Neural crest cell (in vitro differentiated cells): ENCODE results near the gene KRTAP10-4. TPM values are rescaled to one million over a fixed set of nuclear protein-coding genes. Genes with fewer than 3 reads are reported as not detected.
"Not testable (repeated sequence)": the region's sequence is repeated elsewhere in the genome, so short reads cannot be mapped to it uniquely, and the experiment has no call there.

Experiments used
- DNase-seq: peaks from one replicate; pipeline ENCODE4 v3.0.0; 2021; ENCODE audit warnings: low read depth, mixed read lengths, low spot score
- H3K27ac Mint-ChIP-seq: one replicate; pipeline ENCODE4 v1.8.0; 2021; ENCODE audit warnings: mild to moderate bottlenecking, mixed read lengths; ENCODE audit not compliant: unreplicated experiment
- H3K27me3 Mint-ChIP-seq: 2 replicates; pipeline ENCODE4 v1.8.0; 2021; ENCODE audit warnings: low read depth, mild to moderate bottlenecking, mixed read lengths
- H3K36me3 Mint-ChIP-seq: 2 replicates; pipeline ENCODE4 v1.8.0; 2021; ENCODE audit warnings: low read depth, mild to moderate bottlenecking, mixed read lengths
- H3K4me1 Mint-ChIP-seq: 2 replicates; pipeline ENCODE4 v1.8.0; 2021; ENCODE audit warnings: mixed read lengths
- H3K4me3 Mint-ChIP-seq: one replicate; pipeline ENCODE4 v1.8.0; 2021; ENCODE audit warnings: mild to moderate bottlenecking, mixed read lengths
- H3K9me3 Mint-ChIP-seq: 2 replicates; pipeline ENCODE4 v1.8.0; 2021; ENCODE audit warnings: mixed read lengths
- total RNA-seq: library from RNA; stranded (reverse); gene quantifications from 2 replicates; pipeline ENCODE4 v1.2.1, GENCODE V29; 2021
- TF ChIP-seq, protein P1 (sequence below): fragments of 200-600 bp; sonication (generic); conservative IDR thresholded peaks from 2 replicates; pipeline ENCODE4 v1.5.0; 2021; ENCODE audit warnings: antibody characterized with exemption, mild to moderate bottlenecking

KRTAP10-4 gene
- total RNA-seq, 1 donor from 2014 or later, result not detected

DNA sequence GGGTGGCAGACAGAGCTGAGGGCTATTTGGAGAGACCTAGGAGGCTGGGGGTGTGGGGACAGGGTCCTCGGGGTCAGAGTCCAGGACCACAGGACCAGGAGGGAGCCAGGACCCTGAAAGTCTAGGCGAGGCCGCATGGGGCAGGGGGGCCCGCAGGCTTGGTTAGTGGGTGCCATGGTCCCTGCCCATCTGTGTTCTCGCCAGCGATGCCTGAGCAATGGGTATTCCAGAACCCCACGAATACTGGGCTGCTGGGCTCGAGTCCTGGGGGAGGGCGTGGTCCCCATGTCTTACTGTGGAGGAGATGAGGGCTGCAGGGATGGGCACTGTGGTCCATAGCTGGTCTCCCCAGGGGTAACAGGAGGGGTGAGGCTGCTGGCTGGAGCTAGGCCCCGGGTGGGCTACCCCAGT lies 16.8 kb downstream of the KRTAP10-4 start:
- DNase-seq, result no peak
- H3K27me3 Mint-ChIP-seq, result peaks cover 23% of the 10 kb centered on the region
- peaks cover 17% of the 10 kb centered on the region for H3K4me1 Mint-ChIP-seq
- H3K27ac Mint-ChIP-seq, result peak overlapping the region; percentile 78
- no peak overlapping the region for H3K4me3 Mint-ChIP-seq
- no peaks in the 10 kb centered on the region for H3K36me3 Mint-ChIP-seq
- TF ChIP-seq, protein P1, sequence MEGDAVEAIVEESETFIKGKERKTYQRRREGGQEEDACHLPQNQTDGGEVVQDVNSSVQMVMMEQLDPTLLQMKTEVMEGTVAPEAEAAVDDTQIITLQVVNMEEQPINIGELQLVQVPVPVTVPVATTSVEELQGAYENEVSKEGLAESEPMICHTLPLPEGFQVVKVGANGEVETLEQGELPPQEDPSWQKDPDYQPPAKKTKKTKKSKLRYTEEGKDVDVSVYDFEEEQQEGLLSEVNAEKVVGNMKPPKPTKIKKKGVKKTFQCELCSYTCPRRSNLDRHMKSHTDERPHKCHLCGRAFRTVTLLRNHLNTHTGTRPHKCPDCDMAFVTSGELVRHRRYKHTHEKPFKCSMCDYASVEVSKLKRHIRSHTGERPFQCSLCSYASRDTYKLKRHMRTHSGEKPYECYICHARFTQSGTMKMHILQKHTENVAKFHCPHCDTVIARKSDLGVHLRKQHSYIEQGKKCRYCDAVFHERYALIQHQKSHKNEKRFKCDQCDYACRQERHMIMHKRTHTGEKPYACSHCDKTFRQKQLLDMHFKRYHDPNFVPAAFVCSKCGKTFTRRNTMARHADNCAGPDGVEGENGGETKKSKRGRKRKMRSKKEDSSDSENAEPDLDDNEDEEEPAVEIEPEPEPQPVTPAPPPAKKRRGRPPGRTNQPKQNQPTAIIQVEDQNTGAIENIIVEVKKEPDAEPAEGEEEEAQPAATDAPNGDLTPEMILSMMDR, result no peak
- H3K9me3 Mint-ChIP-seq, result no peaks in the 10 kb centered on the region

DNA sequence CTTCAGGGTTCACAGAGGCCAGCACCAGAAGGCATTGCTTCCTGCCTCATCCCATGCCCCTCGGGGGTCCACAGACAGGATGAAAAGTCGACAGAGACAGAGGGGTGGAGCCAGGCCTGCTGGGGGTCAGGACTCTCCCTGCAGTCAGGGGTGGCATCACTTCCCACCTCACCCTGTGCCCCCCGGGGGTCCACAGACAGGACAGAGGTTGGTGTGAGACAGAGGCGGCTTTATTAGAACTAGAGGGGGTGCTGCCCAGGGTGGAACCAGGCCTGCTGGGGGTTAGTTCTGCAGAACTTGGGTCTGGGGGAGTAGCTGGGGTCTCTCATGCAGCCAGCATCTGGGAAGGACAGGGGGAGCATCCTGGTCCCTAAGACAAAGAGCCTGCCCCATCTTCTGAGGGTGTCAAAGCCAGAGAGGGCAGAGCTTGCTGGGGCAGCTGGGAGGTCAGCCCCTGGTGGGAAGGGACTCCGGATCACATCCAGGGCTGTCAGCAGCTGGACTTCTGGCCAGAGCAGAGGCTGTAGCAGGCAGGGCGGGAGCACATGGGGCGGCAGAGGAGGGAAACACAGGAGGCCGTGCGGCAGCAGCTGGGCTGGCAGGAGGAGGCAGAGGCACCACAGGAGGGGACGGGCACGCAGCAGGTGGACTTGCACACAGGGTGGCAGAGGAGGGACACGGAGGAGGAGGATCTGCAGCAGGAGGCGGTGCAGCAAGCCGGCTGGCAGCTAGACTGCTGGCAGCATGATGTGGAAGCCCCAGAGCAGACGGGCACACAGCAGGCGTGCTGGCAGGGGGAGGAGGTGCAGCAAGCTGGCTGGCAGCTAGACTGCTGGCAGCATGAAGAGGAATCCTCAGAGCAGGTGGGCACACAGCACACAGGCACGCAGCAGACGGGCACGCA lies 17.6 kb downstream of the KRTAP10-4 start:
- H3K36me3 Mint-ChIP-seq, H3K9me3 Mint-ChIP-seq, H3K4me3 Mint-ChIP-seq, H3K27ac Mint-ChIP-seq, DNase-seq: not testable (repeated sequence)
- Mint-ChIP-seq H3K27me3 (peaks cover 16% of the 10 kb centered on the region), H3K4me1 (peaks cover 14% of the 10 kb centered on the region)

DNA sequence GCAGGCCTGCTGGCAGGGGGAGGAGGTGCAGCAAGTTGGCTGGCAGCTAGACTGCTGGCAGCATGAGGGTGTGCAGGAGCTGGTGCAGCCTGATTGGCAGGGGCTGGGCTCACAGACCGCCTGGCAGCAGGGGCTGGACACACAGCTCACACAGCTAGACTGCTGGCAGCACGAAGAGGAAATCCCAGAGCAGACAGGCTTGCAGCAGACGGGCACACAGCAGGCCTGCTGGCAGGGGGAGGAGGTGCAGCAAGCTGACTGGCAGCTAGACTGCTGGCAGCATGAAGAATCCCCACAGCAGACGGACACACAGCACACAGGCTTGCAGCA lies 18.2 kb downstream of the KRTAP10-4 start:
- not testable (repeated sequence) for H3K9me3 Mint-ChIP-seq, DNase-seq, H3K27ac Mint-ChIP-seq, H3K36me3 Mint-ChIP-seq, H3K4me3 Mint-ChIP-seq
- Mint-ChIP-seq H3K27me3 (peaks cover 12% of the 10 kb centered on the region), H3K4me1 (peaks cover 14% of the 10 kb centered on the region)

DNA sequence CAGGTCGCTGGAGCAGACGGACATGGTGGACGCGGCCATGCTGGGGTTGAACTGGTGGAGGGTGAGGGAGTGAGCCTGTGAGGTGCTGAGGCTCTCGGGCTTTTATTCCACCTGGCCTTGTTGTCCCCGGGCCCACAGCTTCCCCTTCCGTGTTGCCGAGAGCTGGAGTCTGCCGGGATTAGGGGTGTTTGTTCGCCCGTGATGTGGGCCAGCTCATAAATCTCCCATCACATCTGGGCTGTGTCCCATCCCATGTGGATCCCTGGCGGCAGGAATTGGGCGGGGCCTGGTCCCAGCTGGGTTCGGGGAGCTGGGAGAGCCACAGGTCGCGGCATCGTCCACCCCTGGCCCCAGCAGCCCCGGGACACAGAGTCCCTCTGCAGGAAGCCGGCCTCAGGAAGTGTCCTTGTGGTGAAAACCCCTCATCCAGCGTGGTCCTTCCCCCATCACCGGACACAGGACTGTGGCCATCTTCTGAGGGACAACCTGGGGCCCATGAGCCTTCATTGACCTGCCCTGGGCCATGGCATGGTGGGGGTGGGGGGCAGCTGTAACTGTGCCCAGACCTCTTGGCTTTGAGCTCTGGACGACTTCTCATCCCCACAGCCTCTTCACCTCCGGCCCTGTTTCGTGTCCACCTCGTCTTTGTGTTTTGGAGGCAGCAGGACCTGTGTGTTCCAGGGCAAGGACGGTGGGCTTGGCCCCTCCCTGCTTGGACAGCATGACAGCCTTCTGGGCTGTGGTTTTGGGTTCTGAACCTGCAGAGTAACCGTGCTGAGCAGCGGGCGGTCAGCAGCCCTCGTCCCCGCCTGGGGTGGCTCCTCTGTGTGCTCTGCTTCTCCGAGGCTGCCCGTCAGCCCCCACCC lies 19.1 kb downstream of the KRTAP10-4 start, which contains the start of gene KRTAP10-6:
TSS of gene KRTAP10-6 (minus strand) at position 60 of the 866 bp plus-strand sequence. CDS start at position 39, 21 bp downstream.
- Mint-ChIP-seq H3K27ac (no peak within 1 kb of the TSS), H3K4me1 (peaks cover 14% of the 10 kb centered on the region), H3K27me3 (peaks cover 5% of the 10 kb centered on the region), H3K36me3 (no peaks in the 10 kb centered on the region), H3K9me3 (no peaks in the 10 kb centered on the region), H3K4me3 (no peak within 1 kb of the TSS)
- TF ChIP-seq, protein P1, result no peak
- DNase-seq, result no peak

DNA sequence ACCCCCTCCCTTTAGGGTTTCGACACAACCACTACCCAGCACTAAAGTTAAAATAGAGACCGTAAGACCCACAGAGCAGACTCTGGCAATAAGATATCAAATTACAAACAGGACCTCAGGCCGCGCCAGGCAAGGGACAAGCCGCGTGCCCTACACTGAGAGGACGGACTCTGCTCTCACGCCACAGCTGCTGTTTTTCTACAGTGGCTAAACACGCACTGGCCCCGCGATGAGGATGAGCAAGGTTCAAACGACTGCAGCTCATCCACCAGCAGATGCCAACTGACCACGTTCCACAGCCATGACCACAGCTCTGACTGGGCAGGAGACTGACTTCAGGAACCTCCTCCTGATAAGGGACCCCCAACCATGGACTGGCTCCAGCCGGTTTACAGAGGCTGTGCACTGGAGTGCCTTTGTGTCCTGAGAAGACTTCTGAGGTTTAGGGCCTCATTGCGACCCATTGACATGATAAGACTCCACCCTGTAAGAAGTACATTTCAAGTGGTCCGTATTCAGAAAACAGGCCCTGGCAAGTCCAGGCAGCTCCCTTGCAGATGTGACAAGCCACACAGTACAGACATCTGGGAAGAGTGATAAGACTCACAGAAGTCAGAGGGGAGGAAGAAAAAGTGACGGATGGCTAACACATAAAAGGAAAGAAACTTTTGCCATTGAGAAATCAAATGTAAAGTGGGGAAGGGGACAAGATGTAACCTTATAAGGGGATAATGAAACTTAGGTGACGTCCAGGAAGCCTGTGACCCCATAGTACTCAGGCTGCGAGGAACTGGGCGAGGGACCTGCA lies 20.3 kb downstream of the KRTAP10-4 start:
- Mint-ChIP-seq H3K36me3 (no peaks in the 10 kb centered on the region), H3K4me1 (peaks cover 25% of the 10 kb centered on the region), H3K27me3 (no peaks in the 10 kb centered on the region), H3K27ac (peak overlapping the region; percentile 69), H3K9me3 (no peaks in the 10 kb centered on the region), H3K4me3 (no peak overlapping the region)
- TF ChIP-seq, protein P1, result no peak
- no peak for DNase-seq

DNA sequence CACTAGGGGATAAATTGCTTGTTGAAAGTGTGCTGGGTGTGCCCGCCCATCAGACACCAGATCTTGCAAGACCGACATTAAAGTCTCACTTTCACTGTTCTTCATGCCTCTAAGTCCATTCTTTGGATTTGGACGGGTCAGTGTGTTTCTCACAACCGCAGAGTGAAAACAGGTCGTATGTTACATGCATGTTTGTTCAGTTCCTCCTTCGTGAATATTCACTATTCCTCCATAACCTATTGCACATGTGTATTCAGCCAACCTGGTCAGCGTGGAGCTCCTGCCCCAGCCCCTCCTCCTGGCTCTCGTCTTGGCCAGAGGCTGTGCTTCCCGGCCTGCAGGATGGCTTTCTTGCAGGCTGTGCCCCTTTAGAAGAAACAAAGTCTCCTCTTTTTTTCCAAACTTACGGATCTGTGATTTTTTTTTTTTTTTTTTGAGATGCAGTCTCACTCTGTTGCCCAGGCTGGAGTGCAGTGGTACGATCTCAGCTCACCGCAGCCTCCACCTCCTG lies 20.9 kb downstream of the KRTAP10-4 start:
- TF ChIP-seq, protein P1, result no peak
- DNase-seq, result no peak
- no peak overlapping the region for H3K27ac Mint-ChIP-seq
- no peaks in the 10 kb centered on the region for H3K36me3 Mint-ChIP-seq
- H3K4me3 Mint-ChIP-seq, result no peak overlapping the region
- H3K9me3 Mint-ChIP-seq, result no peaks in the 10 kb centered on the region
- peaks cover 26% of the 10 kb centered on the region for H3K4me1 Mint-ChIP-seq
- H3K27me3 Mint-ChIP-seq, result no peaks in the 10 kb centered on the region
